Stimulated activated CD8-positive, alpha-beta memory T cell treated with anti-CD3 and anti-CD28 coated beads, Interleukin-7, amount 100 ng/mL, for 48 hours (primary cell): ENCODE measurements around the gene NFKBIB.

Source experiments
- DNase-seq, 2 donors: peaks; one replicate each; pipeline ENCODE4 v3.0.0-alpha.2; 2020; ENCODE audit warnings: low read depth in 1 of 2; ENCODE audit errors: extremely low read depth in 1 of 2

NFKBIB gene

DNA sequence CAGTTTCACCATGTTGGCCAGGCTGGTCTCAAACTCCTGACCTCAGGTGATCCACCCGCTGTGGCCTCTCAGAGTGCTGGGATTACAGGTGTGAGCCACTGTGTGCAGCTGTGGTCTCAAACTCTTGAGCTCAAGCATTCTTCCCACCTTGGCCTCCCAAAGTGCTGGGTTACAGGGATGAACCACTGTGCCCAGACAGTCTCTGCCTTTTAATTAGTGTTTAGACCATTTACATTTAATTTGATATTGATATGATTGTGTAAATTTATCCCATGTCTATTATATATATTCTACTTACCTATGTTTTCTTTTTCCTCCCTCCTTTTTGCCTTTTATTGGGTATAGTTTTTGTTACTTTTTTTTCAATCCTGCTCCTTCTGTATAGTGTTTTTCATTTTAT is 1.9 kb downstream of the NFKBIB start:
- no peak for DNase-seq

DNA sequence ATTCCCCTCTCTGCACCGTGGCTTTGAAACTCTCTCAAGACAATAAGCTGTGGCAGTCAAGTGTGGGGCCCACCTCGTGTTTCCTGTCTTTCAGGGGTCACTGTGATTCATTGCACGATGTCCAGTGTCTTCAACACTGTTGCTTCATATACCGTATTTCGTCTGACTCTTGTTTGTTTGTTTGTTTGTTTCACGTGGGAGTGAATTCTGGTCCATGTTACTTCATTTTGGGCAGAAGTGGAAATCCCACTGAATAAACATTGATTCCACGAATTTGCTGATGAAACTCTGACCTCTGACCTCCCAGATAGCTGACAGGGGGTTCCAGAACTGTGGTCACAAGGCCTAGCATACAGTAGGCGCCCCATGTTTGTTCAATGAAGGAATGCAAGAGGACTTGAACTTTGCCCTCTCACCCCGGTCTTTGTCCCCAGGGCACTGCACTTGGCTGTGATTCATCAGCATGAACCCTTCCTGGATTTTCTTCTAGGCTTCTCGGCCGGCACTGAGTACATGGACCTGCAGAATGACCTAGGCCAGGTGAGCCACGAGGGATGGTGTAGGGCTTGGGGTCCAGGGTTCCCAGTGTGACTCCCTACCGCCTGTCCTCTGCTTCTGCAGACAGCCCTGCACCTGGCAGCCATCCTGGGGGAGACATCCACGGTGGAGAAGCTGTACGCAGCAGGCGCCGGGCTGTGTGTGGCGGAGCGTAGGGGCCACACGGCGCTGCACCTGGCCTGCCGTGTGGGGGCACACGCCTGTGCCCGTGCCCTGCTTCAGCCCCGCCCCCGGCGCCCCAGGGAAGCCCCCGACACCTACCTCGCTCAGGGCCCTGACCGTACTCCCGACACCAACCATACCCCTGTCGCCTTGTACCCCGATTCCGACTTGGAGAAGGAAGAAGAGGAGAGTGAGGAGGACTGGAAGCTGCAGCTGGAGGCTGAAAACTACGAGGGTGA is 5.1 kb downstream of the NFKBIB start:
- no peak for DNase-seq

DNA sequence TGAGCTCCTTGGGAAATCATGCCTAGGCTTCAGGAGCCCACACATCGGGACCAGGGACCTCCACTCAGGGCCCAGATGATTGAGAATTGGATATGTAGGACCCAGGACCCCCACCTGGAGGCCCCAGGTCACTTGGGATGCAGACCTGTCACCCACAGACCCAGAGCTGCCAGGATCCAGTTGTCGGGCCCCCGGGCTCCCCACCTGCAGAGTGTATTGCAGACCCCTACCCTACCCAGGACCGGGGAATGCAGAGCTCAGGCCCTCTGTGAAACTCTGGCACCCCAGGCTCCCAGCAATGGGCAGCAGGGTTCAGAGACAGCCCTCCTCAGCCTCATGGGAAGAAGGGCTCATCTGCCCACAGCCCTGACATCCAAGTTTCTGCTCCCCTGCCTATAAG is 5.9 kb downstream of the NFKBIB start:
- DNase-seq = no peak

DNA sequence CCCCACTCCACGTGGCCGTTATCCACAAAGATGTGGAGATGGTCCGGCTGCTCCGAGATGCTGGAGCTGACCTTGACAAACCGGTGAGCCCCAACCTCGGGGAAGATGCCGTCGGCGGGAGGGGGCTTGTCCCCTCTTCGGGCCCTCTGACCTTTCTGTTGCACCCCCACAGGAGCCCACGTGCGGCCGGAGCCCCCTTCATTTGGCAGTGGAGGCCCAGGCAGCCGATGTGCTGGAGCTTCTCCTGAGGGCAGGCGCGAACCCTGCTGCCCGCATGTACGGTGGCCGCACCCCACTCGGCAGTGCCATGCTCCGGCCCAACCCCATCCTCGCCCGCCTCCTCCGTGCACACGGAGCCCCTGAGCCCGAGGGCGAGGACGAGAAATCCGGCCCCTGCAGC is 7.5 kb downstream of the NFKBIB start:
- DNase-seq = no peak

DNA sequence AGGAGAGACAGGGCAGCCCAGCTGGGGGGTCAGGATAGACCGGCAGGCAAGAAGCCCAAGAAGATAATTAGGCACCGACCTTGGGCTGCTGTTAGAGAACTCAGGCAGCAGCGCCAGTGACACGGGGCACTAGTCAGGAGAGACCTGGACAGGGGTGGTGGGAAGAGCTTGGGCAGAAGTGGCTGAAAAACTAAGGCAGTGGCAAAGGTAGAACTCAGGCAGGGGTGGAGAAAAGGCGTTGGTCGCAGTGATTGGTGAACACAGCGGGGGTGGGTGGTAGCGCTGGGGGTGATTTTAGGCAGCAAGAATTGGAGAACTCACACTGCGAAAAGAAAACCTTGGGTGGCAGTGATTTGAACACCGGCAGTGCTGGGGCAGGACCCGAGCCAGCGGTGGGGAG is 7.9 kb downstream of the NFKBIB start:
- no peak for DNase-seq

GRCh38 chr19:38908911-38909310 is 9.1 kb downstream of the NFKBIB start:
- no peak for DNase-seq

DNA sequence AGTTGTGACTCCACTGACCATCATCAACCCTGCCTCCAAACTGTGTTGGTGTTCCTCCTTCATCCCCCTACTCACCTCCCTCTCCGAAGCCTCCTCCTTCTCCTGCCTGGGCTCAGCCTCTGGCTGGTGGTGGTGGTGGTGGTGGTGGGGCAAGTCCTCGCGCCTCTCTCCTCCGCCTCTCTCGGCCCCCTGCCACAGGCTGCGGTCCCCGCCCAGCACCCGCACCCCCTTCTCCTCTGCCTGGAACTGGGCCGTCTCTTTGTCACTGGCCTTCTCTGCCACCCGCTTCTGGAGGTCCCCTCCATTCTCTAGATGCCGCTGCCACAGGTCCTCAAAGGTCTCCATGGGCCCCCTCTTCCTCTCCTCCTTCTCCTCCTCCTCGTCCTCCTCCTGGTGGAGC is 10.7 kb downstream of the NFKBIB start:
- no peak for DNase-seq

DNA sequence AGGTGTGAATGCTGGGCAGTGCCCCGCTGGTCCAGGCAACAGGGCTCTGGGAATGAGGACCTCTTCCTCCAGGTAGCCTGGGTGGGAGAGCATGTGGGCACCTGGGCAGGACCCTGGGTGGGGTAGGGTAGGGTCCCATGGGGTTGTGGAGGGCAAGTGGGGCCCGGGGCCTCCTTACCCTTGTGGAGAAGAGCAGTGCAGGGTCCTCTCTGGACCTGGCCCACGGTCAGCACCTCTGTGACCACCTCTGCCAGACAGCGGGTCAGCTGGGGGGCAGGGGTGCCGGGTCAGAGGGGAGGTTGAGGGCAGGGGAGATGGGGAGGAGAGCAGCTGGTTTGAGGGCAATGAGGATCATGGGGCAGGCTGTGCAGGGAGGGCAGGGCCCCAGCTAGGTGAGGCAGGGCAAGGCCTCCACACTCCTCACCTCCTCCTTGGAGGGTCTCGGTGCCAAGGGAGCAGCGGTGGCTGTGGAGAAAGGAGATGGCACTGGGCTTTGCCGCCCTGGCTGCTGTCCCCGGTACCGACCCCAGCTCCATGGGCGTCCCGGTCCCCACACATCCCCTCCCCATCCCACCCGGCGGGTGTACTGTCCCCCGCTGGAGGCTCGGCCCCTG is 11.7 kb downstream of the NFKBIB start:
- no peak for DNase-seq

DNA sequence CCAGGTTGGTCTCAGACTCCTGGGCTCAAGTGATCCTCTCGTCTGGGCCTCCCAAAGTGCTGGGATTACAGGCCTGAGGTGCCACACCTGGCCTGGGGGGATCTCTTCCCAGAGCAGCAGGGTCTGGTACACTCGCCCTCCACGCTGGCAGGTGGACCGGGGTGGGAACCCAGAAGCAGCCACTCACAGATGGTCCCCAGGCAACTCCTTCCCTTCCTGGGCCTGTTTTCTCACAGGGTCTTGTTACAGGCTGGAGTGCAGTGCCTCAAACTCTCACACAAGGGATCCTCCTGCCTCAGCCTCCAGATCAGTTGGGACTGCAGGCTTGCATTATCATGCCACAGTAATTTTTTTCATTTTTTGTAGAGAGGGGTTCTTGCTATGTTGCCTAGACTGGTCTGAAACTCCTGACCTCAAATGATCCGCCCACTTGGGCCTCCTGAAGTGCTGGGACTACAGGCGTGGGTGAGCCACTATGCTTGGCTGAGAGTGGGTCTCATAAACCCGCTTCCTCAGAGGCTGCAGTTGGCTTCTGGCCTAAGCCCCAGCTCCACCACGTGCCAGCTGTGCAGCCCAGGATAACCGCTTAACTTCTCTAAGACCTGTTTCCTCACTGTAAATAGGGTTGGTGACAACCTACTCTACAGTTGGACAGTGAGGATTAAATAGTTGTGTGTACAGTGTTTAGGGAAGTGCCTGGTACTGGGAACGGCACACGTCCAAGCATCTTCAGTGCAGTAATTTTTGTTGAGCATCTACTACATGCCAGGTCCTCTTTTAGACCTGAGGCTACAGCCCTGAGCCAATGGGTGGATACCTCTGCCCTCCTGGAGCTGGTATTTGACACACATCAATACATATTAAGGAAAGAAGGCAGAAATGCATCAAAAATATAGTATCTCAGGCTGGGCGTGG is 13.1 kb downstream of the NFKBIB start:
- DNase-seq = no peak

- DNase-seq = no peak
Observed at GRCh38 chr19:38913958-38914357, 14.2 kb downstream of the NFKBIB start.

GRCh38 chr19:38915329-38916321 is 15.9 kb downstream of the NFKBIB start:
- no peak for DNase-seq

DNA sequence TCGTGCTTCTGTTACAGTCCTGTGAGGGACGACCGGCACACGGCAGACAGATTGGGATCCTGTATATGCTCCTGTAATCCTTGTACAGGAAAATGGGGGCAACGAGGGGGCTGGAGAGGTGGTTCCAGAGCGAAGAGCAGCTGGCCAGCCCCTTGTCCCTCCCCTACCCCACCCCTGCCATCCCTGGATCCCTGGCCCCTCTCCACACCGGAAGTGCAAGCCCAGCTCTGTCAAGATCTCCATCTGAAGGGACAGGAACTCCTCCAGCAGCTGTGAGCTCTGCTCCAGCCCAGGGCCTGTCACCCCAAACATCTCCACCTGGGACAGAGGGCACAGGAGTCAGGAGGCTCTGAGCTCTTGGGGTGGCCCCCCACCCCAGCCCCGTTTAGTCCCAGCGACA is 17.7 kb downstream of the NFKBIB start:
- DNase-seq = no peak

DNA sequence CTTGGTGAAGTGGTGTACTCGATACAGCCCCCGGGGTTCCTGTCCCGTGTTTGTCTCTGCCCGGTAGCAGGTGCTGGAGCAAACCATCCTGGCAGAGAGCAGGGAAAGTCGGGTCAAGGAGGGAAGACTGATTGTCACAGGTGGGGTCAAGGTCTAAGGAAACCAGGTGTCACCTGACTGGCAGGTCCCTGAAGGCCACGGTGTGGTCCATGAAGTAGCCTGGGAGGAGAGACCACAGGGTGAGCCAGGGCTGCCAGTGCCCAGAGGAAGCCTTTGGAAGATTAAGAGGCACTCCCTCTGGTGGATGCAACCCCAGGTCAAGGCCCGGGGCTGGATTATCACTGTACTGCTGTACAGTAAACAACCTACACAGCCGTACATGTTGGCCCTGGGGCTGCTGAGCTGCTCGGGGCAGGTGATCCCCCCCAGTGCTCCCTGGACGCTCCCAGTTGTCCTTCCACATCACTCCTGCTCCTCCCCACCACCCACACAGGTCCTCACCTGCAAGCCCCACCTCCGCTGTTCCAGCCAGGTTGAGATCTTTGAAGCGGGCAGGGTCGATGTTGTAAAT is 18.2 kb downstream of the NFKBIB start:
- no peak for DNase-seq

GRCh38 chr19:38918526-38918925 is 18.8 kb downstream of the NFKBIB start:
- DNase-seq = no peak

DNA sequence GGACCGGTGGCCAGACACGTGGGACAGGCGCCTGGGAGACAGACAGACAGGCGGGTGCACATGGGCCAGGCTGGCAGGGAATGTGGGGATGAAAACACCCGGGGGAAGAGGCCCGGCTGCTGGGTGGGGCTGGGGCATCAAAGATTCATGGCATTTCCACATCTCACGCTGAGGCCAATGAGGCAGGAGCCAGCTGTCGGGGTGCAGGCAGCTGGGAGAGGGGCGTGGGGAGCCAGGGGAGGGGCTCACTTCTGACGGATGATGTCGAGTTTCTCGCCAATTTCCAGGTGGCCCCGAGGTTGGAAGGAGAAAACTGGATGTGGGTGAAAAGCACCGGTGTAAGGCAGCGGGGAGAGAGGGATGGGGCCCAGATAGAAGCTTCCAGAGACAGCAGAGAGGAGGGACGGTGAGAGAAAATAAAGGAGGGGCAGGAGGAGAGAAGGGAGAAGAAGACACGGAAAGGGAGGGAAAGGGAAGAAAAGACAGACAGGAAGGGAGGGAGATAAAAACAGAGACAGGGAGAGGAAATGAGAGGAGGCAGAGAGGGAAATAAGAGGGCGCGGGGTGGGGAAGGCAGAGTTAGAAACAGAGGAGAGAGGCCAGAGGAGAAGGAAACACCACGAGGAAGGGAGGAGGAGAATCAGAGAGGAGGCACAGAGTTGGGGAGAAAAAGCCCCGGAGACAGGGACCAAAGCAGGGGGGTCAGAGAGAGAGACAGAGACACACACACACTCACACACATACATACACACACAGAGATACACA is 20.2 kb downstream of the NFKBIB start:
- DNase-seq = no peak

- DNase-seq = no peak
Observed at GRCh38 chr19:38920602-38921419, 21.0 kb downstream of the NFKBIB start.

GRCh38 chr19:38921420-38922274 is 21.9 kb downstream of the NFKBIB start:
- no peak for DNase-seq
